ENCODE data around the gene LTB4R2.
"Not testable (repeated sequence)": the region's sequence is repeated elsewhere in the genome, so short reads cannot be mapped to it uniquely, and the experiment has no call there.

LTB4R2 gene

DNA sequence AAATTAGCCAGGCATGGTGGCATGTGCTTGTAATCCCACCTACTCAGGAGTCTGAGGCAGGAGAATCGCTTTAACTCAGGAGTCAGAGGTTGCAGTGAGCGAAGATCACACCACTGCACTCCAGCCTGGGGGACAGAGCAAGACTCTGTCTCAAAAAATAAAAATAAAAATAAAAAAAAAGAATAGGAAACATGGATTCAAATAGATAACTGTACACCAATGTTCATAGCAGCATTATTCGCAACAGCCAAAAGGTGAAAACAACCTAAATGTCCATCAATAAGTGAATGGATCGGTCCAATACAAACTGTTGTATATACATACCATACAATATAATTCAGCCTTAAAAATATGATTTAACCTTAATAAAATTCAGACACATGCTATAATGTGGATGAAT is 32.9 kb downstream of the LTB4R2 start:
- no peak for DNase-seq

DNA sequence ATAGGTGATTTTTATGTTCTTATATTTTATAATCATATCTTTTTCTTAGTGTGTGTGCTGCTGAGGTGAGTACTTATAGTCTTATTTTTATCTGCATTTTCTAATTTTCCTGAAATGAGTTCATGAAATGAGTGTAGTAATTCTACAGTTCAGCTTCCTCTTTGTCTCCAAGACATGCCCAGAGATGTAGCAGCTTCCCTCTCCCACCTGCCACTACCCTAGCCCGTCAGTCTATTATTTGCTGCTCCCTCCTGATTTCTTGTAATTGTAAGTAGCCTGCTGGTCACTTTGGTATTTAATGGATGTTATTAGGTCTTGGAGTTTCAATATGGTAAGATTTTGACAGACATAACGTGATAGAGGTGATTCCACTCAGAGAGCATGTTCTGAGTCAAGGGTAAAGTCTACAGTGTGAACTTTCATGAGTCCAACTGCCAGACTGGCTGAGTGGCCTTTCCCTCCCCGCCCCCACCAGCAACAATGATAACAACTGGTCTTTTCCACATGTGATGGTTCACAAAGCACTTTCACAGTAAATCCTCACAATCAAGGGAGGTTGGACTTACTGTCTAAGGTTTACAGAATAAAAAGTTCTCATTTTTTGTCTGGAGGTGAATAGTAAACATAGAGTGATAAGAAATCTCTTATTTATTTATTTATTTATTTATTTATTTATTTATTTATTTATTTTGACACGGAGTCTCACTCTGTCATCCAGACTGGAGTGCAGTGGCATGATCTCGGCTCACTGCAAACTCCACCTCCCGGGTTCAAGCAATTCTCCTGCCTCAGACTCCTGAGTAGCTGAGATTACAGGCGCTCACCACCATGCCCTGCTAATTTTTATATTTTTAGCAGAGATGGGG is 34.1 kb downstream of the LTB4R2 start:
- no peak for DNase-seq

DNA sequence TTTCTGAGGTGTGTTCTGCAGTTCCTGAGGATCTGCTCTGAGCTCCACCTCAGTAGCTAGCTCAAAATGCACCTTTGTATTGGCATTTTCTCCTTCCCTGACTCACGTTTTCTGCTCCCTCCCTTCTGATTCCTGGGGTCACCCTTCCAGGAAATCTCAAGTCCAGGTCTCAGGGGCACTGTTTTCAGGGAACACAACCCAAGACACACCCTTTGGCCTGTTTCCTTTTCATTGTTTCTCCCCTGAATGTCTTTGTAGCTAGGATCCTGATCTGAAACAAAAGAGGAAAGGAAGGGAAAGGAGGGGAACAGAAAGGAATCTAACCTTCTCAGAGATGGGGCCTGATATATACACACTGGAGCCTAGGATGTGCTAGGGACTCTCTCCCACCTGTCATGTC is 37.2 kb downstream of the LTB4R2 start:
- no peak for DNase-seq

DNA sequence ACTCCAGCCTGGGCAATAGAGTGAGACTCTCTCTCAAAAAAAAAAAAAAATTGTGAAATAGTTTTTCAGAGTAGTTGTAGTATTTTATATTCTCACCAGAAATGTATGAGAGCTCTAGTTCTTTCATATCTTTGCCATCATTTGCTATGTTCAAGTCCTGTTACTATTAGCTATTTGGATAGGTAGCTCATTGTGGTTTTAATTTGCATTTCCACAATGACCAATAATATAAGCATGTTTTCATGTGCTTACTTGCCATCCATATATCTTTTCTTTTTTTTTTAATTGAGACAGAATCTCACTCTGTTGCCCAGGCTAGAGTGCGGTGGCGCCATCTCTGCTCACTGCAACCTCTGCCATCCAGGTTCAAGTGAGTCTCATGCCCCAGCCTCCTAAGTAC is 38.2 kb downstream of the LTB4R2 start:
- DNase-seq = no peak

DNA sequence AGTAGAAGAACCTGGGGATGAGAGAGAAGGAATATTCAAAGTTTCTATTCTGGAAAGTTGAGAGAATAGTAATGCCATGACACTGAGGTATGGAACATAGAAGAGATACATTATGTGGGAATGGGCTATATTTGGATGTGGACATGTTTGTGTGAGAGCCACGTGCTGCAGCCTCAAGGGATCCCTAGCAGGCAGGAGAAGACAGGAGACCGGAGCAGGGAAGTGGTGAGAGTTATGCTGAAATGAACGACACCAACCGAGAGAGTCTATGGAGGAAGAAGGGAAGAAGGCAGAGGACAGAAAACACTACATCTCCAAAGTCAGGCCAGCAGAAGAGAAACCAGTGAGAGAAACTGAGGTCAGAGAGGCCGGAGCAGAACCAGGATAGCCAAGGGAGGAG is 39.8 kb downstream of the LTB4R2 start:
- DNase-seq = no peak

DNA sequence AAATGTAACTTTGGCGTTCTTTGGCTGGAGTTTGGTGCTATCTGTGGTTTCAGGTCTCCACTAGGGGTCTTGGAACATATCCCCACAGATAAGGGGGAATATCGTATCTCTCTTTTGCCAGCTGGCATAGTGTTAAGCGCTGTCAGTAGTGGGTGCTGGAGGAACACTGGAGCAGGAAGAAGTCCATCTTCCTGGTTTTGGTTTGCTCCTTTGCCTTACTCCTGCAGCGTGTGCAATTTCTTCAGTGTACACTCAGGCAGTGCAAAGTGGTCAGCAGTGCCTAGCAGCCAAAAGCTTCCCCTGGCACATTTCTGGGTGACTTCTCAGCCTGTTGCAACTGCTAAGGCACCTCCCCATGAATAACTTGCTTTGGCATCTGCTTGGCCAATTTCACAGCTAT is 41.6 kb downstream of the LTB4R2 start:
- DNase-seq = no peak

DNA sequence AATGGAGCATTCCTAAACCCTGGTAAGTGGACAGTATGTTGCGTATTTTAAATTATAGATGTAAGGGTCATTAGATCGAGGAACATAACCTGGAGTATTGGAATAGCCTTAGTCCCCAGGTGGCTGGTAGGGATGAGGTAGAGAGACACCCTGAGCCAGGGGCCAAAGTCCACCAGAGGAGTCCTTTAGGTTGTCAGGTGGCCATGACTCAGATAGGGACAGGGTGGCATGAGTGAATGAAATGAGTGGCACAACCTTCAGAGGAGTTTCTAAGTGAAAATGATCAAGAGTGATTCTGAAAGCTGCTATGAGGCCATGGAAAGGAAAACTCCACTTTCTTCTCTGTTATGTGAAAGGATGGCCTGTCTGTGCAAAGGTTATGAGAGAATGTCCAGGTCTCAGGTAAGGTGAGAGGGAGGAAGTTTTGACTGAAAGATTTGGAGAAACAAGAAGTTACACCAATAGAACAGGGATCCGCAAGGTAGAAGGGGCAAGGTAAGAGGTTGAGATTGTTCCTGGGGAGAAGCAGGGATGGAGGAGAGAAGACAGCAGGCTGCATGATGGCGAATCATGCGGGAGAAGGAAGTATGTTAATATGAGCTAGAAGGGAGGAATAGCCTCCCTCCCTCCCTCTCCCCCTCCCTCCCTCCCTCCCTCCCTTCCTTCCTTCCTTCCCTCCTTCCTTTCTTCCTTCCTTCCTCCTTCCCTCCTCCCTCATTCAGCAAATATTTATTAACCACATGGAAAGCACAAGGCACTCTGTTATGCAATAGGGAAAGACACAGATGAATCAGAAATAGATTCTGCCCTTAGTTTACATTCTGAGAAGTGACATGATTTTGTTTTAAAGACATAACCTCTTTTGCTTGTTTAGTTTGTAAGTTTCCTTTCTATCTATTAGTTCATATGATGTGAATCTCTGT is 43.9 kb downstream of the LTB4R2 start:
- no peak for DNase-seq

DNA sequence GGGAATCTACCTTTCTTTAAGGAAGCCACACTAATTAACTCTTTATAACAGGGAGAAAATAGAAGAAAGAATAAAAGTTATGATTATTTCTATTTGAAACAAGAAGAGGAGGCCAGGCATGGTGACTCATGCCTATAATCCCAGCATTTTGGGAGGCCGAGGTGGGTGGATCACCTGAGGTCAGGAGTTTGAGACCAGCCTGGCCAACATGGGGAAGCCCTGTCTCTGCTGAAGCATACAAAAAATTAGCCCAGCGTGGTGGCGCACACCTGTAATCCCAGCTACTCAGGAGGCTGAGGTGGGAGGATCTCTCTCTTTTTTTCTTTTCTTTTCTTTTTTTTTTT is 44.5 kb downstream of the LTB4R2 start:
- DNase-seq = not testable (repeated sequence)

DNA sequence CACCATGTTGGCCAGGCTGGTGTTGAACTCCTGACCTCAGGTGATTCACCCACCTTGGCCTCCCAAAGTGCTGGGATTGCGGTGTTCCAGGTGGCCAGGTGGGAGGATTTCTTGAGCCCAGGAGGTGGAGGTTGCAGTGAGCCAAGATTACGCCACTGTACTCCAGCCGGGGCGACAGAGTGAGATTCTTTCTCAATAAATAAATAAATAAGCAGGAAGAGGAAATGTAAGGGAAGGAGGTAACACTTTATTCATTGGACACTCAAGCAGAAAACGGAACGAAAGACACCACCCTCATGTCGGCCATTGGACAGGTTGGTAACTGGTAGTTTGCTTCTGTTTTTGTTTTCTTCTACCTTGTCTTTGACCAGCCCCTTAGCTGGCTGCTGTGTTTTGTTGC is 45.1 kb downstream of the LTB4R2 start:
- no peak for DNase-seq

DNA sequence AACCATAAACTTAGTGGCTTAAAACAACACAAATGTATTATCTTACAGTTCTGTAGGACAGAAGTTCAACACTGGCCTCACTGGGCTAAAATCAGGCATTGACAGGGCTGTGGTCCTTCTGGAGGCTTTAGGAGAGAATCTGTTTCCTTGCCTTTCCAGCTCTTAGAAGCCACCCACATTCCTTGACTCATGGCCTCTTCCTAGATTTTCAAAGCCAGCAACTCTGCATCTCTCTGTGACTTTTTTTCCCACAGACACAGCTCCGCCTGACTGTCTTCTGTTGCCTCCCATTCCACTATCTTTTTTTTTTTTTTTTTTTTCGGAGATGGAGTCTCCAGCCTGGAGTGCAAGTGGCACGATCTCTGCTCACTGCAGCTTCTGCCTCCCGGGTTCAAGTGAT is 46.3 kb downstream of the LTB4R2 start:
- no peak for DNase-seq

DNA sequence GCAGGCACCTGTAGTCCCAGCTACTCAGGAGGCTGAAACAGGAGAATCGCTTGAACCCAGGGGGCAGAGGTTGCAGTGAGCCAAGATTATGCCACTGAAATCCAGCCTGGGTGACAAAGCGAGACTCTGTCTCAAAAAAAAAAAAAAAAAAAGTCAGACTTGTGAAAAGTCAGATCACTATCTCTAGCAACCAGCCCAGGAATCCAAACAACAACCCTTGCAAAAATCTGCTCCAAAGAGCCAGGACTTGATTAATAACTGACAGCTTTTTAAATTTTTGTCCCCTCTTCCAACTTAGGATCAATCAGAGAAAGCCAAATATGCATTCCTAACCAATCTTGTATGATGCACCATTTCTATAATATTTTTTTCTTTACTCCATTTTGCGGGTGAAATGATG is 50.3 kb downstream of the LTB4R2 start:
- no peak for DNase-seq

DNA sequence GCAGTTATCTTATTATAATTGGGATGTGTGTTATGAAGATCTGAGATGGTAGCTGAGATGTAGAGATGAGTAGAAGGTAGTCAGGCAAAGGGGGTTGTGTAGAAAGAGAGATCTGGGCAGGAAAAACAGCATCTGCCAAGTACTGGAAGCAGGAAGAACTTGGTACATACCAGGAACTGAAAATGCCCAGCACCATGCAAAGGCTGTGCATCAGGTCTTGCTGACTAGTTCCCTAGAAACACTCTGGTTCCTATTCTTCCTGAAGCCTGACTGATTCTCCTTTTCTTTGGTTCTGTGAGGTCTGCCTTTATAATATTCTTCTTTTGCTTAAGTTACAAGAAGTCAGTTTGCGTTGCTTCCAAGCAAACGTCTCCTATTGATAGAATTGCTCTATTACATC is 51.4 kb downstream of the LTB4R2 start:
- no peak for DNase-seq

Measured in activated CD4-positive, alpha-beta T cell treated with anti-CD3 and anti-CD28 coated beads, Interleukin-2, amount 50 U/mL, for 16 hours (primary cell).